ENCODE measurements around the gene BTBD19.

BTBD19 gene

GRCh38 chr1:44842486-44842861 is 34.2 kb downstream of the BTBD19 start:
- peak overlapping the region; percentile 34; the same call in 1 of the 2 replicates for H3K4me3 ChIP-seq (ENCODE audit: low read length)
- TF ChIP-seq ZNF274 (IDR thresholded peaks at IDR 0.05; ENCODE audit: low read depth, low read length), result no peak

- H3K4me3 ChIP-seq (ENCODE audit: low read length), result peak within 1 kb of the TSS; percentile 34; the same call in 1 of the 2 replicates
- TF ChIP-seq ZNF274 (IDR thresholded peaks at IDR 0.05; ENCODE audit: low read depth, low read length), result no peak
Observed at GRCh38 chr1:44842862-44843655, 34.7 kb downstream of the BTBD19 start, which contains the start of gene PTCH2. Gene PTCH2, minus strand, starts transcription at chr1:44843253. Its CDS starts 321 bp downstream, at chr1:44842932.

- TF ChIP-seq ZNF274 (IDR thresholded peaks at IDR 0.05; ENCODE audit: low read depth, low read length), result no peak
- no peak overlapping the region for H3K4me3 ChIP-seq (ENCODE audit: low read length)
Observed at GRCh38 chr1:44846985-44847384, 38.7 kb downstream of the BTBD19 start.

- H3K4me3 ChIP-seq (ENCODE audit: low read length), result no peak overlapping the region
- no peak for TF ChIP-seq ZNF274 (IDR thresholded peaks at IDR 0.05; ENCODE audit: low read depth, low read length)
Observed at GRCh38 chr1:44847845-44848244, 39.5 kb downstream of the BTBD19 start.

GRCh38 chr1:44848456-44849181 is 40.3 kb downstream of the BTBD19 start:
- no peak for TF ChIP-seq ZNF274 (IDR thresholded peaks at IDR 0.05; ENCODE audit: low read depth, low read length)
- H3K4me3 ChIP-seq (ENCODE audit: low read length), result no peak overlapping the region

- no peak for TF ChIP-seq ZNF274 (IDR thresholded peaks at IDR 0.05; ENCODE audit: low read depth, low read length)
- H3K4me3 ChIP-seq (ENCODE audit: low read length), result no peak overlapping the region
Observed at GRCh38 chr1:44849575-44850132, 41.3 kb downstream of the BTBD19 start.

- no peak overlapping the region for H3K4me3 ChIP-seq (ENCODE audit: low read length)
- no peak for TF ChIP-seq ZNF274 (IDR thresholded peaks at IDR 0.05; ENCODE audit: low read depth, low read length)
Observed at GRCh38 chr1:44851308-44851707, 43.0 kb downstream of the BTBD19 start.

- no peak overlapping the region for H3K4me3 ChIP-seq (ENCODE audit: low read length)
- no peak for TF ChIP-seq ZNF274 (IDR thresholded peaks at IDR 0.05; ENCODE audit: low read depth, low read length)
Observed at GRCh38 chr1:44853201-44853600, 44.9 kb downstream of the BTBD19 start.

DNA sequence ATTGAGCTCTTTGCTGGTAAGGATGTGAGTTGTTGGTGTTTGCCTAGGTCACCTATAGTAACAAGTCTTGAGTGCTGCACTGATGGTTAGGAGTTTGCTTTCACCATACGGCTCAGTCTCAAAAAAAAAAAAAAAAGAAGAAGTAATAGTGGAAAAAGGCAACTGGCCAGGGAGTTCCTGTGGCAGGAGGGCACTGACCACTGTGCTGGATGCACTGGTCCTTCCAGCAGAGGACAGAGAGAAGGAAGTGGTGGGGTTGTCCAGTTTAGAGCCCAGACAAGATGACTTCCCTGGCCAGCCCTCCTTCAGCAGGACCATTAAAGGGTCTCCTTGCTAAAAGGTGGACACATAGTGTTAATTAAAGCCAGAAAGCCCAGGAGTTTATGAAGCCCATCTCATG is 46.6 kb downstream of the BTBD19 start:
- no peak overlapping the region for H3K4me3 ChIP-seq (ENCODE audit: low read length)
- TF ChIP-seq ZNF274 (IDR thresholded peaks at IDR 0.05; ENCODE audit: low read depth, low read length), result no peak

- H3K4me3 ChIP-seq (ENCODE audit: low read length), result no peak overlapping the region
- TF ChIP-seq ZNF274 (IDR thresholded peaks at IDR 0.05; ENCODE audit: low read depth, low read length), result no peak
Observed at GRCh38 chr1:44855742-44856141, 47.4 kb downstream of the BTBD19 start.

DNA sequence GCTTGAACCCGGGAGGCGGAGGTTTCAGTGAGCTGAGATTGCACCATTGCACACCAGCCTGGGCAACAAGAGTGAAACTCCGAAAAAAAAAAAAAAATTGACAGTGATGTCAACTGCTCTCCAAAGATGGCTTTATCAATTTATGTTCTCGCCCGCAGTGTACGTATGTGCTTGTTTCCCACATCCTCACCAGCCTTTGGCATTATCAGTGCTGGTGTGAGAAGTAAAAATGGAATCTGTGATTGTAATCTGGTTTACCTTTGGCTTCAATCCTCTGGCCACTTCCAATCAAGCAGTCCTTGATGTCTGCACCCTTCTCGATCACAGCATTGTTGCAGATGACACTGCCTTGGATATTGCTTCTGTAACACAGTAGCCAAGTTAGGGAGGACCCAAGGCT is 49.1 kb downstream of the BTBD19 start:
- TF ChIP-seq ZNF274 (IDR thresholded peaks at IDR 0.05; ENCODE audit: low read depth, low read length), result no peak
- no peak overlapping the region for H3K4me3 ChIP-seq (ENCODE audit: low read length)

DNA sequence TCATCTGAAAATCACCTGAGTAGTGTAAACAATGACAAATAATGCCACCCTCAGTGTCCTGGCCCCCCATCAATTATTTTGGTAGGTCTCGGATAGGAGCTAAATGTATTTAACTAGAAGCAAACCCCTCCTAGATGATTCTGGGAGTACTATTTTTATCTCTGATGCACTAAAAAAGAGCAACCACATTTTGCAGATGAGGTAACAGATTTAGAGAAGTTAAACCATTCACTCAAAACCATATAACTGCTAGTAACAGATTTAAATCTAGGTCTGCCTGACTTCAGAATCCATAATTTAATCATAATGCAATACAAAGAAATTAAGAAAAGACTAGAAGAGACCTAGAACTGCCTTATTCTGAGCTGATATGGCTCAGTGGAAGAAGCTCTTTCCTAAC is 52.0 kb downstream of the BTBD19 start:
- no peak overlapping the region for H3K4me3 ChIP-seq (ENCODE audit: low read length)
- TF ChIP-seq ZNF274 (IDR thresholded peaks at IDR 0.05; ENCODE audit: low read depth, low read length), result no peak

GRCh38 chr1:44860891-44861425 is 52.6 kb downstream of the BTBD19 start:
- no peak overlapping the region for H3K4me3 ChIP-seq (ENCODE audit: low read length)
- TF ChIP-seq ZNF274 (IDR thresholded peaks at IDR 0.05; ENCODE audit: low read depth, low read length), result no peak

DNA sequence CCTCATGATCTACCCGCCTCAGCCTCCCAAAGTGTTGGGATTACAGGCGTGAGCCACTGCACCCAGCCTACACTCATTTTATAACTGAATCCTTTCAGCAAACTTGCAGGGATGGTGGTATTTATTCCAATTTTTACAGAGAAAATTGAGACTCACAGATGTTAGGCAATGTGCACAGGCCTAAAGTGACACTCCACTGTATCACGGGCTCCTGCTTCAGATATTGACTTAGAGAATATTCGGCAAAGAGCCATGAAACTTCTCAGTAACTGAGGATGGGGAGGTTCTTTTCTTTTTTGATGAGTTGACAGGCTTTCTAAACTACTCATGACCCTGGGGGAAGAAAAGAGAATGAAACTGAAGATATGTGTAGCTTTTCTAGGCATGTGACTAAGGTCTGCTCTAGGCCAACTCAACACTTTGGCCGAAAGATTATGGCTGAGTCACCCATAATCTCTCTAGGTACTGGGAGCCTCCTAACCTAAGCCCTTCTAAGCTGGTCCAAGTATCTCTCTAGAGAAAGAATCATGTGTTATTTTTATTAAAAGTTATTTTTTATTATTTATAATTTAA is 54.6 kb downstream of the BTBD19 start:
- no peak overlapping the region for H3K4me3 ChIP-seq (ENCODE audit: low read length)
- TF ChIP-seq ZNF274 (IDR thresholded peaks at IDR 0.05; ENCODE audit: low read depth, low read length), result no peak

All from GM08714 (cell line).